Calu3 (cell line): ENCODE measurements around the gene GPC3. TPM values are rescaled to one million over a fixed set of nuclear protein-coding genes. Genes with fewer than 3 reads are reported as not detected.

Source experiments
- BruUV-seq: library from RNA; stranded (reverse); fragments of 400-500 nt; replicated peaks from 2 replicates; lab custom pipeline; 2021; lab: Mats Ljungman, UMichigan
- CTCF ChIA-PET: fragments of 300-600 bp; sonication (Branson Sonifier 250); formaldehyde crosslinking; loops from one replicate; lab custom pipeline; 2022; ENCODE audit warnings: antibody characterized with exemption; lab: Charles Lee
- DNase-seq: peaks from one replicate; pipeline ENCODE4 v3.0.0; 2022
- H3K27ac Mint-ChIP-seq: one replicate; pipeline ENCODE4 v1.8.0; 2022; ENCODE audit warnings: mixed read lengths; ENCODE audit not compliant: unreplicated experiment
- H3K27me3 Mint-ChIP-seq: one replicate; pipeline ENCODE4 v1.8.0; 2022; ENCODE audit warnings: mixed read lengths; ENCODE audit not compliant: unreplicated experiment
- H3K36me3 Mint-ChIP-seq: one replicate; pipeline ENCODE4 v1.8.0; 2022; ENCODE audit warnings: mild to moderate bottlenecking, moderate library complexity, mixed read lengths; ENCODE audit not compliant: insufficient read depth, unreplicated experiment
- H3K4me1 Mint-ChIP-seq: one replicate; pipeline ENCODE4 v1.8.0; 2022; ENCODE audit warnings: mild to moderate bottlenecking, low read depth, mixed read lengths; ENCODE audit not compliant: unreplicated experiment
- H3K4me3 Mint-ChIP-seq: one replicate; pipeline ENCODE4 v1.8.0; 2022; ENCODE audit warnings: mild to moderate bottlenecking, low read depth, moderate library complexity, mixed read lengths; ENCODE audit not compliant: unreplicated experiment
- H3K9me3 Mint-ChIP-seq: one replicate; pipeline ENCODE4 v1.8.0; 2022; ENCODE audit warnings: low read depth, mixed read lengths; ENCODE audit not compliant: unreplicated experiment
- intact Hi-C: fragments of 100-400 bp; cut with micrococcal nuclease; formaldehyde crosslinking; loops from one replicate; pipeline ENCODE4 v1.10.0; 2022; ENCODE audit not compliant: unreplicated experiment
- total RNA-seq: library from RNA; stranded (reverse); gene quantifications from 2 replicates; pipeline ENCODE4 v1.2.3, GENCODE V29; 2022
- TF ChIP-seq, protein P1 (sequence below): fragments of 200-600 bp; IDR thresholded peaks from one replicate; pipeline ENCODE4 v1.8.0; 2022; ENCODE audit warnings: antibody characterized with exemption; ENCODE audit not compliant: unreplicated experiment

GPC3 gene
- total RNA-seq, 1 experiment from 2014 or later, result 2.3 TPM

DNA sequence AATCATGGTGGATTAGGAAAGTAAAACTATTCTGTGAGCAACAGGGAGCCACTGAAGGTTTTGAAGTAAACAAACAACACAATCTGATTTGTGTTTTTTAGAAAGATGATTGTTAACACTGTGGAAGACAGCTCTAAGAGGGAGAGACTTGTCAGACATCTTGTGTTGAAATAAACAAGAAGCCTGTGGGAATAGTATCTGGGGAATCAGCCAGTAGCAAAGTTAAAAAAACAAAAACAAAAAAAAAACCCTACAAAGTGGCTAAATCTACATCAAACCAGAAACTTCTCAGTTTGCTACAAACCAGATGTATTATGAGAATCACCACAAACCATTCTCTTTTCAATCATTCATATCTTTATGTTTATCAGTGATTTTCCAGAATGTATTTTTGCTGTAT lies 444.4 kb downstream of the GPC3 start:
- H3K36me3 Mint-ChIP-seq, result peaks cover 18% of the 10 kb centered on the region
- peaks cover 3% of the 10 kb centered on the region for H3K9me3 Mint-ChIP-seq
- TF ChIP-seq, protein P1, sequence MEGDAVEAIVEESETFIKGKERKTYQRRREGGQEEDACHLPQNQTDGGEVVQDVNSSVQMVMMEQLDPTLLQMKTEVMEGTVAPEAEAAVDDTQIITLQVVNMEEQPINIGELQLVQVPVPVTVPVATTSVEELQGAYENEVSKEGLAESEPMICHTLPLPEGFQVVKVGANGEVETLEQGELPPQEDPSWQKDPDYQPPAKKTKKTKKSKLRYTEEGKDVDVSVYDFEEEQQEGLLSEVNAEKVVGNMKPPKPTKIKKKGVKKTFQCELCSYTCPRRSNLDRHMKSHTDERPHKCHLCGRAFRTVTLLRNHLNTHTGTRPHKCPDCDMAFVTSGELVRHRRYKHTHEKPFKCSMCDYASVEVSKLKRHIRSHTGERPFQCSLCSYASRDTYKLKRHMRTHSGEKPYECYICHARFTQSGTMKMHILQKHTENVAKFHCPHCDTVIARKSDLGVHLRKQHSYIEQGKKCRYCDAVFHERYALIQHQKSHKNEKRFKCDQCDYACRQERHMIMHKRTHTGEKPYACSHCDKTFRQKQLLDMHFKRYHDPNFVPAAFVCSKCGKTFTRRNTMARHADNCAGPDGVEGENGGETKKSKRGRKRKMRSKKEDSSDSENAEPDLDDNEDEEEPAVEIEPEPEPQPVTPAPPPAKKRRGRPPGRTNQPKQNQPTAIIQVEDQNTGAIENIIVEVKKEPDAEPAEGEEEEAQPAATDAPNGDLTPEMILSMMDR, result no peak
- no peak for DNase-seq
- H3K4me1 Mint-ChIP-seq, result peaks cover 8% of the 10 kb centered on the region
- no peaks in the 10 kb centered on the region for H3K27me3 Mint-ChIP-seq
- no peak overlapping the region for H3K4me3 Mint-ChIP-seq
- BruUV-seq, result no TSS peak
- intact Hi-C loops, result loop anchor here (5.0 kb wide), 1 partner anchor 101 kb away; no protein-coding TSS in a partner anchor
- CTCF ChIA-PET, result no interaction called here
- H3K27ac Mint-ChIP-seq, result no peak overlapping the region

DNA sequence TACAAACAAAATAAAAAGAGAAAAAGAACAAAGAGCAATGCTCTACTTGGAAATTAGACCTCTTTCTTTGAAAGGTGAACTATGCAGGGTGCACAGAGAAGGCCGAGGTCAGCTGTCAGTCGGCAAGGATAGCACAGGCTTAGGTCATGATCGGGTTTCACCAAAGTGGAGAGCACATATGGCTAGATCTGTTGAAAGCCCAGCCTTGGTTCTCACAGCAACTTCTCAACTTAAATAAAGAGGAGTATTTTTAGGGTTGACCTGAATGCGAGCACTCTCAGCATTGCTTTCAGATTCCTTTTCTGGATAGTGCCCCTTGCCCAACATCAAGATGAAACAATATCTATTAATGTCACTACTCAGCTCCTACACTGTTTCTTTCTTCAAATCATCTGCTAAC lies 447.2 kb downstream of the GPC3 start:
- BruUV-seq, result no TSS peak
- TF ChIP-seq, protein P1, result no peak
- no peak for DNase-seq

DNA sequence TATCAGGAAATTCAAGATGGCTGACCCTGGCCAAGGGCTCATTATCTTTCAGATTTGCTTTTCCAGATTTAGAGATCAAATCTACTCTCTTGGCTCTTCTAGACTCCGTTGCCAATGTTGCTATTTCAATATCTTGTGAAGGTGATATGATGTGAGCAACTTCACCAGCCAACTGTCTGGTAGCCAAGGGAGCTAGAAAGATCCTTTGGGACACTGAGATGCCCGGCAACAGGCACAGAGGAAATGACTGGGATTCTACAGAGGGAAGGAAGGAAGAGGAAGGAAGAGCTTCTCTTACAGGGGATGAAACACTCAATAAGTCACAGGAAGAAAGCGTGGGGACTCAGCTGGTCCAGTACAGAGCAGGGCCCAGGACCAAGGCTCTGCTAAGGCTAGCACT lies 448.3 kb downstream of the GPC3 start:
- H3K4me1 Mint-ChIP-seq, result no peaks in the 10 kb centered on the region
- no peak overlapping the region for H3K27ac Mint-ChIP-seq
- BruUV-seq, result no TSS peak
- intact Hi-C loops, result no loop called here
- H3K27me3 Mint-ChIP-seq, result no peaks in the 10 kb centered on the region
- TF ChIP-seq, protein P1, result no peak
- no peaks in the 10 kb centered on the region for H3K36me3 Mint-ChIP-seq
- no peak for DNase-seq
- CTCF ChIA-PET, result no interaction called here
- H3K9me3 Mint-ChIP-seq, result no peaks in the 10 kb centered on the region
- H3K4me3 Mint-ChIP-seq, result no peak overlapping the region

More for the DNA sequence above, 447.2 kb downstream of the GPC3 start:
- no peaks in the 10 kb centered on the region for H3K27me3 Mint-ChIP-seq
- no peaks in the 10 kb centered on the region for H3K36me3 Mint-ChIP-seq
- no peak overlapping the region for H3K4me3 Mint-ChIP-seq
- no peaks in the 10 kb centered on the region for H3K9me3 Mint-ChIP-seq
- no peak overlapping the region for H3K27ac Mint-ChIP-seq
- intact Hi-C loops, result no loop called here
- CTCF ChIA-PET, result interaction anchor here (0.7 kb wide), 1 partner anchor 11 kb away, joined by 3 read pairs; no protein-coding TSS in a partner anchor
- H3K4me1 Mint-ChIP-seq, result no peaks in the 10 kb centered on the region

DNA sequence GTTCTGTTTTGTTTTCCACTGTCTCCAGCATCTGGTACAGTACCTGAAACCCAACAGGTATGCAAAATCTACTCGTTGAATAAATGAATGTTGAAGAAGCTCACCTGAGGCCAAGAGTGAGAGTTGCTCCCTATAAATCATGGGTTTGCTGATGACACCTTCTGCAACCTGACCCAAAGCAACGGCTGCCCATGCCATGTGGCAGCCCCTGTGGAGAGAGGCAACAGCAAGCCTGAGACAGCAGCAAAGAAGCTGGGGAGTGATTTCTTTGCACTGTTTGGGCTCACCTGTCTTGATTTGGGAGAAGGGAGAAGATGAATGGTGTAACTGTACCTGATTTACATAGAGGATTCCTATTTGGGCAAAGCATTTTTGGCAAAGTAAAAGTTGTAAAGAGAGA lies 450.3 kb downstream of the GPC3 start:
- CTCF ChIA-PET, result no interaction called here
- no peak for DNase-seq
- BruUV-seq, result no TSS peak
- no peaks in the 10 kb centered on the region for H3K4me1 Mint-ChIP-seq
- no peak overlapping the region for H3K27ac Mint-ChIP-seq
- H3K27me3 Mint-ChIP-seq, result no peaks in the 10 kb centered on the region
- TF ChIP-seq, protein P1, result no peak
- H3K36me3 Mint-ChIP-seq, result no peaks in the 10 kb centered on the region
- intact Hi-C loops, result no loop called here
- H3K9me3 Mint-ChIP-seq, result no peaks in the 10 kb centered on the region
- H3K4me3 Mint-ChIP-seq, result no peak overlapping the region
